ENCODE measurements around the gene CYGB.

CYGB gene

GRCh38 chr17:76549539-76549938 lies 12.0 kb upstream of the CYGB start:
- peaks cover 0 to 9% of the 10 kb centered on the region in 2 experiments; a peak in 2 of 3 replicates for H3K36me3 ChIP-seq (ENCODE audit: control insufficient read depth in 2 of 2, insufficient read depth in 1 of 2, low read length in 2 of 2)
- ChIA-PET POLR2A (interaction anchor here (1.6 kb wide), 1 partner anchor 8 kb away, joined by 5 read pairs; no protein-coding TSS in a partner anchor), CTCF (interaction anchor here (1.2 to 5.4 kb wide), 7 partner anchors 8 to 132 kb away, joined by 4 to 49 read pairs (median 7); no protein-coding TSS in a partner anchor)
- H3K4me3 ChIP-seq (ENCODE audit: low read depth, low read length), result no peak overlapping the region
- peaks cover 21% of the 10 kb centered on the region for H3K4me1 ChIP-seq (ENCODE audit: control insufficient read depth, insufficient read depth, low read length)
- TF ChIP-seq ZNF146 (tag by site-specific recombination; IDR thresholded peaks at IDR 0.05) (peak; percentile 93), ZNF354C (tag by site-specific recombination; IDR thresholded peaks at IDR 0.05; ENCODE audit: borderline replicate concordance, low read depth) (no peak)
- no peak overlapping the region for H3K27ac ChIP-seq (ENCODE audit: extremely low read depth, low read depth, low read length)
- no peaks in the 10 kb centered on the region for H3K9me3 ChIP-seq (ENCODE audit: control insufficient read depth, insufficient read depth, low read depth, low read length)

- H3K4me3 ChIP-seq (ENCODE audit: low read depth, low read length), result no peak overlapping the region
- ChIA-PET POLR2A (interaction anchor here (1.6 kb wide), 1 partner anchor 8 kb away, joined by 5 read pairs; no protein-coding TSS in a partner anchor), CTCF (interaction anchor here (0.7 to 5.4 kb wide), 8 partner anchors 9 to 132 kb away, joined by 4 to 49 read pairs (median 7); no protein-coding TSS in a partner anchor)
- peaks cover 21% of the 10 kb centered on the region for H3K4me1 ChIP-seq (ENCODE audit: control insufficient read depth, insufficient read depth, low read length)
- no peaks in the 10 kb centered on the region for H3K9me3 ChIP-seq (ENCODE audit: control insufficient read depth, insufficient read depth, low read depth, low read length)
- H3K27ac ChIP-seq (ENCODE audit: extremely low read depth, low read depth, low read length), result no peak overlapping the region
- peaks cover 0 to 9% of the 10 kb centered on the region in 2 experiments; a peak in 2 of 3 replicates for H3K36me3 ChIP-seq (ENCODE audit: control insufficient read depth in 2 of 2, insufficient read depth in 1 of 2, low read length in 2 of 2)
- no peak for TF ChIP-seq PRDM10 (tag by site-specific recombination; IDR thresholded peaks at IDR 0.05)
- TF ChIP-seq ZBTB20 (tag by site-specific recombination; IDR thresholded peaks at IDR 0.05), result no peak
- TF ChIP-seq ZBTB49 (tag by site-specific recombination; IDR thresholded peaks at IDR 0.05; ENCODE audit: low read depth), result no peak
- TF ChIP-seq ZNF488 (tag by site-specific recombination; IDR thresholded peaks at IDR 0.05), result no peak
- TF ChIP-seq ZNF561 (tag by site-specific recombination; IDR thresholded peaks at IDR 0.05; ENCODE audit: borderline replicate concordance), result no peak
- no peak for TF ChIP-seq ZNF18 (tag by site-specific recombination; IDR thresholded peaks at IDR 0.05)
- TF ChIP-seq ZFHX2 (tag by site-specific recombination; conservative IDR thresholded peaks at IDR 0.05), result no peak
- TF ChIP-seq ZNF416 (tag by site-specific recombination; IDR thresholded peaks at IDR 0.05), result no peak
- no peak for TF ChIP-seq ZNF280C (tag by site-specific recombination; IDR thresholded peaks at IDR 0.05)
- TF ChIP-seq ZNF677 (tag by site-specific recombination; IDR thresholded peaks at IDR 0.05), result no peak
- TF ChIP-seq ZNF221 (tag by site-specific recombination; IDR thresholded peaks at IDR 0.05; ENCODE audit: borderline replicate concordance), result no peak
- no peak for TF ChIP-seq PRDM4 (tag by site-specific recombination; IDR thresholded peaks at IDR 0.05)
- TF ChIP-seq ZNF19 (tag by site-specific recombination; IDR thresholded peaks at IDR 0.05; ENCODE audit: low read depth), result no peak
- no peak for TF ChIP-seq HOXD13 (CRISPR knock-in tag; IDR thresholded peaks at IDR 0.05; ENCODE audit: borderline replicate concordance)
- TF ChIP-seq ZNF558 (tag by site-specific recombination; IDR thresholded peaks at IDR 0.05), result no peak
- no peak for TF ChIP-seq ZNF10 (tag by site-specific recombination; IDR thresholded peaks at IDR 0.05)
- TF ChIP-seq GLI4 (tag by site-specific recombination; IDR thresholded peaks at IDR 0.05), result no peak
- no peak for TF ChIP-seq ZNF701 (tag by site-specific recombination; IDR thresholded peaks at IDR 0.05)
These were observed 11.7 kb upstream of the CYGB start for GRCh38 chr17:76549215-76549518.
